Transverse colon (tissue), 4 donors: ENCODE measurements around the gene ETS2. TPM values are rescaled to one million over a fixed set of nuclear protein-coding genes. Genes with fewer than 3 reads are reported as not detected.

ENCODE experiments used
- DNase-seq: peaks from one replicate; pipeline ENCODE4 v3.0.0-alpha.2; 2019
- H3K27ac ChIP-seq, 4 donors: fragments of 200-600 bp; sonication (generic); 2 replicates each; pipeline ENCODE4 v1.5.1; 2016 to 2018; ENCODE audit warnings: inconsistent platforms in 4 of 4
- H3K27me3 ChIP-seq: fragments of 200-600 bp; sonication (generic); 2 replicates; pipeline ENCODE4 v1.5.1; 2017; ENCODE audit warnings: inconsistent platforms
- H3K36me3 ChIP-seq, 4 donors: fragments of 200-600 bp; sonication (generic); 2 replicates each; pipeline ENCODE4 v1.5.1; 2017 to 2019; ENCODE audit warnings: inconsistent platforms in 4 of 4
- H3K4me1 ChIP-seq, 4 donors: fragments of 200-600 bp; sonication (generic); 2 replicates each; pipeline ENCODE4 v1.5.1; 2017 to 2020; ENCODE audit warnings: inconsistent platforms in 4 of 4
- H3K4me3 ChIP-seq, 4 donors: fragments of 200-600 bp; sonication (generic); 1 replicate in 1 of 4; 2 replicates in 3 of 4; pipeline versions ENCODE4 v1.5.1 to v1.6.1; 2017 to 2019; ENCODE audit warnings: inconsistent platforms in 4 of 4
- H3K9me3 ChIP-seq, 2 donors: fragments of 200-600 bp; sonication (generic); 2 replicates each; pipeline ENCODE4 v1.5.1; 2017 to 2019; ENCODE audit warnings: inconsistent platforms in 2 of 2
- EP300 ChIP-seq: sonication (generic); formaldehyde crosslinking; IDR thresholded peaks from one replicate; pipeline ENCODE4 v1.6.1; 2017; ENCODE audit warnings: antibody characterized with exemption, low read depth
- POLR2A ChIP-seq: fragments of 450-650 bp; IDR thresholded peaks from one replicate; pipeline ENCODE4 v1.6.1; 2016; ENCODE audit warnings: antibody characterized with exemption, mild to moderate bottlenecking, moderate library complexity
- POLR2AphosphoS5 ChIP-seq, 3 donors: sonication (generic); formaldehyde crosslinking; IDR thresholded peaks; one replicate each; pipeline ENCODE4 v1.6.1; 2016; ENCODE audit warnings: antibody characterized with exemption in 3 of 3
- WGBS, 2 donors: methylation state at CpG; one replicate each; pipeline ENCODE4 v1.1.5; 2018; ENCODE audit warnings: low coverage in 1 of 2; 5-methylcytosine and 5-hydroxymethylcytosine counted together
- in situ Hi-C, 4 donors: fragments of 200-750 bp; cut with MboI; loops; one replicate each; pipeline versions ENCODE4 v1.15.0 to v1.15.1; 2017; ENCODE audit warnings: low sequenced_read_pairs in 3 of 4, low pct_ligation_motif_present in 1 of 4, low pct_unique_long_range_greater_than_20kb in 1 of 4
- intact Hi-C: fragments of 100-400 bp; cut with DNase I; formaldehyde crosslinking; loops from one replicate; pipeline ENCODE4 v1.15.1; 2023; ENCODE audit warnings: low total_unique reads
- total RNA-seq, 4 donors: library from RNA; depleted of rRNA; stranded (reverse); fragments of >200 nt; gene quantifications; one replicate each; pipeline ENCODE4 v1.1.0, GENCODE V29; 2016
- TF ChIP-seq, protein P1 (sequence below), 5 experiments: fragments of 200-600 bp in 3 of 5; fragments of 450-650 bp in 2 of 5; sonication (generic) in 3 of 5; IDR thresholded peaks; 1 replicate in 2 of 5; 2 replicates in 3 of 5; pipeline ENCODE4 v1.5.1; 2016 to 2017; ENCODE audit warnings: antibody characterized with exemption in 5 of 5, inconsistent platforms in 3 of 5, mild to moderate bottlenecking in 2 of 5, moderate library complexity in 1 of 5

Gene ETS2
- total RNA-seq, 4 donors from 2014 or later: 55.1 to 174 (median 127) TPM

GRCh38 chr21:38802050-38803026, 3.4 kb upstream of the ETS2 start:
- WGBS, 2 donors: 48 to 70% methylated on average over 7 to 16 of the region's 16 CpGs
- TF ChIP-seq, protein P1, sequence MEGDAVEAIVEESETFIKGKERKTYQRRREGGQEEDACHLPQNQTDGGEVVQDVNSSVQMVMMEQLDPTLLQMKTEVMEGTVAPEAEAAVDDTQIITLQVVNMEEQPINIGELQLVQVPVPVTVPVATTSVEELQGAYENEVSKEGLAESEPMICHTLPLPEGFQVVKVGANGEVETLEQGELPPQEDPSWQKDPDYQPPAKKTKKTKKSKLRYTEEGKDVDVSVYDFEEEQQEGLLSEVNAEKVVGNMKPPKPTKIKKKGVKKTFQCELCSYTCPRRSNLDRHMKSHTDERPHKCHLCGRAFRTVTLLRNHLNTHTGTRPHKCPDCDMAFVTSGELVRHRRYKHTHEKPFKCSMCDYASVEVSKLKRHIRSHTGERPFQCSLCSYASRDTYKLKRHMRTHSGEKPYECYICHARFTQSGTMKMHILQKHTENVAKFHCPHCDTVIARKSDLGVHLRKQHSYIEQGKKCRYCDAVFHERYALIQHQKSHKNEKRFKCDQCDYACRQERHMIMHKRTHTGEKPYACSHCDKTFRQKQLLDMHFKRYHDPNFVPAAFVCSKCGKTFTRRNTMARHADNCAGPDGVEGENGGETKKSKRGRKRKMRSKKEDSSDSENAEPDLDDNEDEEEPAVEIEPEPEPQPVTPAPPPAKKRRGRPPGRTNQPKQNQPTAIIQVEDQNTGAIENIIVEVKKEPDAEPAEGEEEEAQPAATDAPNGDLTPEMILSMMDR (IDR thresholded peaks at IDR 0.05): no peak
- TF ChIP-seq POLR2AphosphoS5 (IDR thresholded peaks at IDR 0.05) (peak; percentile 9 to 74 (median 57)), EP300 (no peak), POLR2A (peak; percentile 38)
- no peaks in the 10 kb centered on the region for H3K9me3 ChIP-seq
- DNase-seq: peak; percentile 38
- H3K36me3 ChIP-seq: no peaks in the 10 kb centered on the region
- H3K27me3 ChIP-seq: no peaks in the 10 kb centered on the region
- intact Hi-C loops (loop anchor here (10.0 kb wide), 1 partner anchor 302 kb away; no protein-coding TSS in a partner anchor), in situ Hi-C loops (no loop called here)
- peaks cover 5 to 46% (median 31%) of the 10 kb centered on the region in 4 donors for H3K4me1 ChIP-seq
- peak overlapping the region; percentile 74 to 99 (median 98) for H3K27ac ChIP-seq
- no peak overlapping the region for H3K4me3 ChIP-seq

GRCh38 chr21:38803075-38803660, 2.6 kb upstream of the ETS2 start:
- H3K9me3 ChIP-seq: no peaks in the 10 kb centered on the region
- intact Hi-C loops (loop anchor here (10.0 kb wide), 1 partner anchor 302 kb away; no protein-coding TSS in a partner anchor), in situ Hi-C loops (no loop called here)
- H3K36me3 ChIP-seq: no peaks in the 10 kb centered on the region
- no peak for DNase-seq
- peak overlapping the region; percentile 74 to 99 (median 98) for H3K27ac ChIP-seq
- no peak overlapping the region for H3K4me3 ChIP-seq
- no peaks in the 10 kb centered on the region for H3K27me3 ChIP-seq
- 38 to 52% methylated on average over 6 to 7 of the region's 7 CpGs for WGBS, 2 donors
- TF ChIP-seq POLR2A: no peak
- TF ChIP-seq, protein P1 (IDR thresholded peaks at IDR 0.05): no peak
- no peak for TF ChIP-seq EP300
- no peak for TF ChIP-seq POLR2AphosphoS5 (IDR thresholded peaks at IDR 0.05)
- peaks cover 5 to 41% (median 31%) of the 10 kb centered on the region in 4 donors for H3K4me1 ChIP-seq

DNA sequence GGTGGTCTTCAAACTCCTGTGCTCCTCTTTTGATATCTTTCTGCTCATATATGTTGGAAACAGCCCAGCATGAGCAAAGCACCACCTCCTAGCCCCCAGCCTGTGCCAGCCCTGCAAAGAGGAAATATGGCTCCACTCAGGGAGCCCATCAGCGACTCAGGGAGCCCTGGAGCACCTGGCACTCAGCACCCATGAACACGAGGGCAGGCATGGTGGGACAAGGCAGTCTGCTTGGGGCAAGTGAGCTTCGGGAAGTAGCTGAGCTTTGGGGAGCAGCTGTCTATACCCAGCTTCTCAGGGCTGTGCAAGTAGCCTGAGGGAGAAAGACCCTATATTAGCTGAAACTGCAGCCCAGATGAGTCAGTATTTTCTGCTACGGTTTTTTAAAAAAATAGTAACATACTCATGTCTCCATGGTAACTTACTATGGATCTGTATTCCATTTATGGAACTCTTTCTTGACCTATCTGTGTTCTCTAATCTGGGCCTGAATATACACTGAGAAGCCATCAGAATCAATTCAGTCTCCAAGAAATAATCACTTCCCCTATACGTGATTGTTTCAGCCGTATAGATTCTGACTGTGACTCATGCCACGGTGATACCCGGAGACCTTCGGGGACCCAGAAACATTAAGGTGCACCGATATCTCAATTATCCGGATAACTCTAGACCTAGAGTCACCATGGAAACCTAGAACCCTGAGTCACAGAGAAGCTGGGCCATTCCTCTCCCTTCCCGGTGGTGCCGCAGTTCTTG, 1.5 kb upstream of the ETS2 start:
- peaks cover 5 to 41% (median 35%) of the 10 kb centered on the region in 4 donors for H3K4me1 ChIP-seq
- intact Hi-C loops: loop anchor here (10.0 kb wide), 1 partner anchor 301 kb away; no protein-coding TSS in a partner anchor
- H3K9me3 ChIP-seq: no peaks in the 10 kb centered on the region
- H3K4me3 ChIP-seq: peak overlapping the region in 2 of 4 donors; percentile 89 to 95
- WGBS, 2 donors: 10 to 34% methylated on average over 2 to 13 of the region's 13 CpGs
- peak overlapping the region; percentile 94 to 99 (median 98) for H3K27ac ChIP-seq
- DNase-seq: no peak
- no peaks in the 10 kb centered on the region for H3K27me3 ChIP-seq
- H3K36me3 ChIP-seq: no peaks in the 10 kb centered on the region
- no peak for TF ChIP-seq POLR2AphosphoS5 (IDR thresholded peaks at IDR 0.05)
- no peak for TF ChIP-seq POLR2A
- no peak for TF ChIP-seq EP300
- TF ChIP-seq, protein P1 (IDR thresholded peaks at IDR 0.05): no peak
- in situ Hi-C loops: no loop called here
